CMK (cell line): ENCODE measurements around the gene VWA8.

Source experiments
- DNase-seq: peaks from one replicate; pipeline ENCODE4 v3.0.0-alpha.2; 2010; ENCODE audit warnings: low read depth

Gene VWA8

GRCh38 chr13:41960637-41961465, at the start of gene VWA8:
Gene VWA8 (minus strand): TSS chr13:41961109. CDS start chr13:41961015, 94 bp downstream.
- no peak for DNase-seq

- no peak for DNase-seq
Measured at GRCh38 chr13:42009057-42009456, 48.1 kb upstream of the VWA8 start.

GRCh38 chr13:42007844-42008243, 46.9 kb upstream of the VWA8 start:
- DNase-seq, result no peak

GRCh38 chr13:42002066-42002465, 41.2 kb upstream of the VWA8 start:
- DNase-seq, result no peak

GRCh38 chr13:42001580-42001979, 40.7 kb upstream of the VWA8 start:
- DNase-seq, result no peak

- no peak for DNase-seq
Measured at GRCh38 chr13:42000846-42001245, 39.9 kb upstream of the VWA8 start.

- DNase-seq, result no peak
Measured at GRCh38 chr13:41997396-41997795, 36.5 kb upstream of the VWA8 start.

- DNase-seq, result peak; percentile 60
Measured at GRCh38 chr13:41995946-41996345, 35.0 kb upstream of the VWA8 start.

- no peak for DNase-seq
Measured at GRCh38 chr13:41995336-41995735, 34.4 kb upstream of the VWA8 start.

GRCh38 chr13:41994696-41995095, 33.8 kb upstream of the VWA8 start:
- no peak for DNase-seq

- DNase-seq, result no peak
Measured at GRCh38 chr13:41991936-41992335, 31.0 kb upstream of the VWA8 start.

GRCh38 chr13:41988244-41988643, 27.3 kb upstream of the VWA8 start:
- DNase-seq, result no peak

GRCh38 chr13:41985788-41986508, 25.0 kb upstream of the VWA8 start:
- DNase-seq, result no peak

GRCh38 chr13:41981951-41982715, 21.2 kb upstream of the VWA8 start:
- no peak for DNase-seq

GRCh38 chr13:41978007-41978406, 17.1 kb upstream of the VWA8 start:
- DNase-seq, result no peak

GRCh38 chr13:41976476-41976875, 15.6 kb upstream of the VWA8 start:
- no peak for DNase-seq

- DNase-seq, result no peak
Measured at GRCh38 chr13:41974262-41974900, 13.5 kb upstream of the VWA8 start.

GRCh38 chr13:41973247-41973741, 12.4 kb upstream of the VWA8 start:
- DNase-seq, result no peak

- no peak for DNase-seq
Measured at GRCh38 chr13:41971848-41972247, 10.9 kb upstream of the VWA8 start.

- DNase-seq, result no peak
Measured at GRCh38 chr13:41970918-41971317, 10.0 kb upstream of the VWA8 start.

GRCh38 chr13:41970022-41970421, 9.1 kb upstream of the VWA8 start:
- DNase-seq, result no peak

- DNase-seq, result no peak
Measured at GRCh38 chr13:41969072-41969471, 8.2 kb upstream of the VWA8 start.
